GM19043 (cell line): Measurements from ENCODE around the gene NDST4.
"Not testable (repeated sequence)": the region's sequence is repeated elsewhere in the genome, so short reads cannot be mapped to it uniquely, and the experiment has no call there.

Experiments used
- ATAC-seq: cut with Tn5 transposase; IDR thresholded peaks from one replicate; pipeline ENCODE4 v1.9.1; 2021; ENCODE audit warnings: low read depth; ENCODE audit not compliant: unreplicated experiment

NDST4 gene

GRCh38 chr4:115058533-115058932, 54.9 kb downstream of the NDST4 start:
- no peak for ATAC-seq

GRCh38 chr4:115054836-115055235, 58.6 kb downstream of the NDST4 start:
- no peak for ATAC-seq

GRCh38 chr4:115053313-115053712, 60.1 kb downstream of the NDST4 start:
- ATAC-seq: no peak

- no peak for ATAC-seq
Observed at GRCh38 chr4:115042496-115042895, 70.9 kb downstream of the NDST4 start.

GRCh38 chr4:115030281-115030680, 83.1 kb downstream of the NDST4 start:
- no peak for ATAC-seq

GRCh38 chr4:115028682-115029410, 84.6 kb downstream of the NDST4 start:
- no peak for ATAC-seq

- no peak for ATAC-seq
Observed at GRCh38 chr4:114999880-115000279, 113.5 kb downstream of the NDST4 start.

- ATAC-seq: no peak
Observed at GRCh38 chr4:114998316-114998715, 115.1 kb downstream of the NDST4 start.

- ATAC-seq: no peak
Observed at GRCh38 chr4:114997576-114998247, 115.7 kb downstream of the NDST4 start.

- no peak for ATAC-seq
Observed at GRCh38 chr4:114986133-114986532, 127.3 kb downstream of the NDST4 start.

GRCh38 chr4:114980932-114981708, 132.3 kb downstream of the NDST4 start:
- no peak for ATAC-seq

- ATAC-seq: not testable (repeated sequence)
Observed at GRCh38 chr4:114980399-114980798, 133.0 kb downstream of the NDST4 start.

GRCh38 chr4:114976901-114977300, 136.5 kb downstream of the NDST4 start:
- no peak for ATAC-seq

GRCh38 chr4:114964026-114964425, 149.4 kb downstream of the NDST4 start:
- no peak for ATAC-seq

- ATAC-seq: no peak
Observed at GRCh38 chr4:114945616-114946015, 167.8 kb downstream of the NDST4 start.

GRCh38 chr4:114941503-114941902, 171.9 kb downstream of the NDST4 start:
- no peak for ATAC-seq

- no peak for ATAC-seq
Observed at GRCh38 chr4:114927881-114928280, 185.5 kb downstream of the NDST4 start.

- no peak for ATAC-seq
Observed at GRCh38 chr4:114926583-114926982, 186.8 kb downstream of the NDST4 start.

GRCh38 chr4:114924311-114924710, 189.1 kb downstream of the NDST4 start:
- ATAC-seq: no peak

- no peak for ATAC-seq
Observed at GRCh38 chr4:114922592-114922933, 190.9 kb downstream of the NDST4 start.

- ATAC-seq: no peak
Observed at GRCh38 chr4:114921790-114922591, 191.4 kb downstream of the NDST4 start.
